Stimulated activated naive CD8-positive, alpha-beta T cell treated with anti-CD3 and anti-CD28 coated beads, Interleukin-15, amount 100 ng/mL, for 72 hours (primary cell): ENCODE results near the gene ABCA6.
A peak's percentile ranks its signal among the peaks of the same experiment; 100 is the strongest.
"Not testable (repeated sequence)": the region's sequence is repeated elsewhere in the genome, so short reads cannot be mapped to it uniquely, and the experiment has no call there.

ENCODE experiments used
- ATAC-seq: fragments of 150-1000 bp; cut with Tn5 transposase; 2 replicates; pipeline ENCODE4 v1.10.0; 2021; ENCODE audit warnings: mild to moderate bottlenecking, moderate library complexity
- DNase-seq, 2 donors: peaks; one replicate each; pipeline ENCODE4 v3.0.0; 2021 to 2022
- H3K27ac Mint-ChIP-seq, 2 donors: one replicate each; pipeline ENCODE4 v1.8.0; 2022; ENCODE audit warnings: mild to moderate bottlenecking in 2 of 2, mixed read lengths in 2 of 2, moderate library complexity in 2 of 2
- H3K27me3 Mint-ChIP-seq: one replicate; pipeline ENCODE4 v1.8.0; 2022; ENCODE audit warnings: mixed read lengths
- H3K4me1 Mint-ChIP-seq: one replicate; pipeline ENCODE4 v1.8.0; 2022; ENCODE audit warnings: mild to moderate bottlenecking, mixed read lengths
- H3K4me3 Mint-ChIP-seq, 2 donors: one replicate each; pipeline ENCODE4 v1.8.0; 2022; ENCODE audit warnings: mild to moderate bottlenecking in 2 of 2, mixed read lengths in 2 of 2, moderate library complexity in 1 of 2
- H3K9me3 Mint-ChIP-seq, 2 donors: one replicate each; pipeline ENCODE4 v1.8.0; 2022; ENCODE audit warnings: mixed read lengths in 2 of 2

The ABCA6 gene

GRCh38 chr17:69103557-69104233, 38.0 kb downstream of the ABCA6 start:
- ATAC-seq, result no peak
- Mint-ChIP-seq H3K27me3 (no peaks in the 10 kb centered on the region), H3K4me3 (no peak overlapping the region), H3K27ac (no peak overlapping the region), H3K9me3 (no peaks in the 10 kb centered on the region), H3K4me1 (no peaks in the 10 kb centered on the region)
- no peak for DNase-seq

- no peaks in the 10 kb centered on the region for H3K9me3 Mint-ChIP-seq
- H3K27me3 Mint-ChIP-seq, result peaks cover 2% of the 10 kb centered on the region
- no peak overlapping the region for H3K4me3 Mint-ChIP-seq
- no peak overlapping the region for H3K27ac Mint-ChIP-seq
- no peak for DNase-seq
- H3K4me1 Mint-ChIP-seq, result no peaks in the 10 kb centered on the region
- no peak for ATAC-seq
Measured at GRCh38 chr17:69098625-69099024, 43.1 kb downstream of the ABCA6 start.

GRCh38 chr17:69096541-69096940, 45.2 kb downstream of the ABCA6 start:
- Mint-ChIP-seq H3K9me3 (no peaks in the 10 kb centered on the region), H3K27me3 (peaks cover 8% of the 10 kb centered on the region), H3K4me1 (peaks cover 5% of the 10 kb centered on the region), H3K27ac (no peak overlapping the region), H3K4me3 (no peak overlapping the region)
- no peak for ATAC-seq
- DNase-seq, result no peak

- H3K27ac Mint-ChIP-seq, result no peak overlapping the region
Measured at GRCh38 chr17:69093995-69094394, 47.7 kb downstream of the ABCA6 start.

GRCh38 chr17:69093279-69093789, 48.4 kb downstream of the ABCA6 start:
- H3K9me3 Mint-ChIP-seq, result no peaks in the 10 kb centered on the region
- ATAC-seq (no peak), DNase-seq (no peak)
- H3K27me3 Mint-ChIP-seq, result peaks cover 8% of the 10 kb centered on the region
- H3K4me1 Mint-ChIP-seq, result peaks cover 5% of the 10 kb centered on the region
- peak overlapping the region in 1 of 2 donors; percentile 40 for H3K4me3 Mint-ChIP-seq
- H3K27ac Mint-ChIP-seq, result no peak overlapping the region

More at GRCh38 chr17:69093995-69094394, 47.7 kb downstream of the ABCA6 start:
- ATAC-seq (no peak), DNase-seq (no peak)
- Mint-ChIP-seq H3K27me3 (peaks cover 8% of the 10 kb centered on the region), H3K4me3 (no peak overlapping the region), H3K4me1 (peaks cover 5% of the 10 kb centered on the region), H3K9me3 (no peaks in the 10 kb centered on the region)

GRCh38 chr17:69090365-69090764, 51.3 kb downstream of the ABCA6 start:
- H3K4me1 Mint-ChIP-seq, result peaks cover 5% of the 10 kb centered on the region
- H3K27me3 Mint-ChIP-seq, result peaks cover 8% of the 10 kb centered on the region
- H3K27ac Mint-ChIP-seq, result no peak overlapping the region

GRCh38 chr17:69088643-69089200, 53.0 kb downstream of the ABCA6 start:
- no peak for ATAC-seq
- Mint-ChIP-seq H3K4me3 (no peak overlapping the region), H3K4me1 (peaks cover 5% of the 10 kb centered on the region), H3K27ac (no peak overlapping the region), H3K9me3 (no peaks in the 10 kb centered on the region), H3K27me3 (peaks cover 7% of the 10 kb centered on the region)
- no peak for DNase-seq

More at GRCh38 chr17:69090365-69090764, 51.3 kb downstream of the ABCA6 start:
- ATAC-seq (no peak), DNase-seq (no peak)
- H3K9me3 Mint-ChIP-seq, result no peaks in the 10 kb centered on the region
- no peak overlapping the region for H3K4me3 Mint-ChIP-seq

GRCh38 chr17:69086641-69087040, 55.1 kb downstream of the ABCA6 start:
- no peak overlapping the region for H3K4me3 Mint-ChIP-seq
- no peaks in the 10 kb centered on the region for H3K4me1 Mint-ChIP-seq
- no peak for ATAC-seq
- H3K27me3 Mint-ChIP-seq, result no peaks in the 10 kb centered on the region
- no peak for DNase-seq
- H3K27ac Mint-ChIP-seq, result no peak overlapping the region
- H3K9me3 Mint-ChIP-seq, result peaks cover 0 to 9% of the 10 kb centered on the region in 2 donors

GRCh38 chr17:69084911-69085310, 56.8 kb downstream of the ABCA6 start:
- Mint-ChIP-seq H3K27ac (no peak overlapping the region), H3K27me3 (no peaks in the 10 kb centered on the region), H3K4me3 (no peak overlapping the region), H3K9me3 (peaks cover 0 to 9% of the 10 kb centered on the region in 2 donors), H3K4me1 (no peaks in the 10 kb centered on the region)
- ATAC-seq (no peak), DNase-seq (no peak)

- ATAC-seq, result no peak
- Mint-ChIP-seq H3K4me1 (no peaks in the 10 kb centered on the region), H3K27me3 (no peaks in the 10 kb centered on the region), H3K27ac (no peak overlapping the region), H3K9me3 (peaks cover 0 to 9% of the 10 kb centered on the region in 2 donors), H3K4me3 (no peak overlapping the region)
- no peak for DNase-seq
Measured at GRCh38 chr17:69082696-69083095, 59.0 kb downstream of the ABCA6 start.

- Mint-ChIP-seq H3K4me1 (no peaks in the 10 kb centered on the region), H3K27ac (no peak overlapping the region), H3K9me3 (peaks cover 9 to 24% of the 10 kb centered on the region in 2 donors), H3K4me3 (no peak overlapping the region), H3K27me3 (no peaks in the 10 kb centered on the region)
- no peak for DNase-seq
- no peak for ATAC-seq
Measured at GRCh38 chr17:69078864-69079263, 62.8 kb downstream of the ABCA6 start.

- Mint-ChIP-seq H3K27ac (no peak overlapping the region), H3K27me3 (no peaks in the 10 kb centered on the region), H3K4me1 (peaks cover 9% of the 10 kb centered on the region), H3K4me3 (no peak overlapping the region), H3K9me3 (peaks cover 19 to 35% of the 10 kb centered on the region in 2 donors)
- ATAC-seq, result no peak
- DNase-seq, result no peak
Measured at GRCh38 chr17:69075823-69076222, 65.9 kb downstream of the ABCA6 start.

- Mint-ChIP-seq H3K4me1 (peaks cover 13% of the 10 kb centered on the region), H3K9me3 (peaks cover 19 to 35% of the 10 kb centered on the region in 2 donors)
- not testable (repeated sequence) for H3K27me3 Mint-ChIP-seq, DNase-seq, H3K4me3 Mint-ChIP-seq, H3K27ac Mint-ChIP-seq, ATAC-seq
Measured at GRCh38 chr17:69073392-69073791, 68.3 kb downstream of the ABCA6 start.

GRCh38 chr17:69072803-69073256, 68.9 kb downstream of the ABCA6 start:
- H3K27me3 Mint-ChIP-seq, H3K27ac Mint-ChIP-seq, ATAC-seq, DNase-seq, H3K4me3 Mint-ChIP-seq: not testable (repeated sequence)
- peaks cover 13% of the 10 kb centered on the region for H3K4me1 Mint-ChIP-seq
- H3K9me3 Mint-ChIP-seq, result peaks cover 19 to 35% of the 10 kb centered on the region in 2 donors

GRCh38 chr17:69071233-69071586, 70.5 kb downstream of the ABCA6 start:
- Mint-ChIP-seq H3K27ac (peak overlapping the region in 1 of 2 donors; percentile 4), H3K4me1 (peaks cover 18% of the 10 kb centered on the region), H3K9me3 (peaks cover 10 to 27% of the 10 kb centered on the region in 2 donors)
- H3K27me3 Mint-ChIP-seq, H3K4me3 Mint-ChIP-seq, DNase-seq, ATAC-seq: not testable (repeated sequence)
